ENCODE data around the gene LHFPL6.
A peak's percentile ranks its signal among the peaks of the same experiment; 100 is the strongest.

Gene LHFPL6

GRCh38 chr13:39407786-39408185, 195.2 kb downstream of the LHFPL6 start:
- TF ChIP-seq GATA3 (IDR thresholded peaks at IDR 0.05; ENCODE audit: low read depth, low read length) (no peak), GATA2 (IDR thresholded peaks at IDR 0.05; ENCODE audit: low read depth, low read length) (no peak)

- no peak for TF ChIP-seq GATA3 (IDR thresholded peaks at IDR 0.05; ENCODE audit: low read depth, low read length)
- TF ChIP-seq GATA2 (IDR thresholded peaks at IDR 0.05; ENCODE audit: low read depth, low read length) = no peak
Measured at GRCh38 chr13:39407138-39407537, 195.9 kb downstream of the LHFPL6 start.

- no peak for TF ChIP-seq GATA3 (IDR thresholded peaks at IDR 0.05; ENCODE audit: low read depth, low read length)
- TF ChIP-seq GATA2 (IDR thresholded peaks at IDR 0.05; ENCODE audit: low read depth, low read length) = no peak
Measured at GRCh38 chr13:39406688-39407087, 196.3 kb downstream of the LHFPL6 start.

- TF ChIP-seq GATA2 (IDR thresholded peaks at IDR 0.05; ENCODE audit: low read depth, low read length) (no peak), GATA3 (IDR thresholded peaks at IDR 0.05; ENCODE audit: low read depth, low read length) (no peak)
Measured at GRCh38 chr13:39405596-39406205, 197.3 kb downstream of the LHFPL6 start.

GRCh38 chr13:39405107-39405506, 197.9 kb downstream of the LHFPL6 start:
- TF ChIP-seq GATA3 (IDR thresholded peaks at IDR 0.05; ENCODE audit: low read depth, low read length) = no peak
- TF ChIP-seq GATA2 (IDR thresholded peaks at IDR 0.05; ENCODE audit: low read depth, low read length) = no peak

- TF ChIP-seq GATA3 (IDR thresholded peaks at IDR 0.05; ENCODE audit: low read depth, low read length) (no peak), GATA2 (IDR thresholded peaks at IDR 0.05; ENCODE audit: low read depth, low read length) (no peak)
Measured at GRCh38 chr13:39403106-39403505, 199.9 kb downstream of the LHFPL6 start.

- TF ChIP-seq GATA2 (IDR thresholded peaks at IDR 0.05; ENCODE audit: low read depth, low read length) (no peak), GATA3 (IDR thresholded peaks at IDR 0.05; ENCODE audit: low read depth, low read length) (no peak)
Measured at GRCh38 chr13:39402221-39402970, 200.6 kb downstream of the LHFPL6 start.

- TF ChIP-seq GATA2 (IDR thresholded peaks at IDR 0.05; ENCODE audit: low read depth, low read length) (no peak), GATA3 (IDR thresholded peaks at IDR 0.05; ENCODE audit: low read depth, low read length) (no peak)
Measured at GRCh38 chr13:39401756-39402155, 201.2 kb downstream of the LHFPL6 start.

- TF ChIP-seq GATA2 (IDR thresholded peaks at IDR 0.05; ENCODE audit: low read depth, low read length) (peak; percentile 30; the same call in 1 of the 2 replicates), GATA3 (IDR thresholded peaks at IDR 0.05; ENCODE audit: low read depth, low read length) (no peak)
Measured at GRCh38 chr13:39401046-39401705, 201.8 kb downstream of the LHFPL6 start.

GRCh38 chr13:39399102-39399501, 203.9 kb downstream of the LHFPL6 start:
- TF ChIP-seq GATA2 (IDR thresholded peaks at IDR 0.05; ENCODE audit: low read depth, low read length) (no peak), GATA3 (IDR thresholded peaks at IDR 0.05; ENCODE audit: low read depth, low read length) (no peak)

GRCh38 chr13:39397896-39398265, 205.1 kb downstream of the LHFPL6 start:
- TF ChIP-seq GATA2 (IDR thresholded peaks at IDR 0.05; ENCODE audit: low read depth, low read length) (no peak), GATA3 (IDR thresholded peaks at IDR 0.05; ENCODE audit: low read depth, low read length) (no peak)

- no peak for TF ChIP-seq GATA3 (IDR thresholded peaks at IDR 0.05; ENCODE audit: low read depth, low read length)
- no peak for TF ChIP-seq GATA2 (IDR thresholded peaks at IDR 0.05; ENCODE audit: low read depth, low read length)
Measured at GRCh38 chr13:39397226-39397895, 205.6 kb downstream of the LHFPL6 start.

GRCh38 chr13:39394796-39395678, 208.0 kb downstream of the LHFPL6 start:
- TF ChIP-seq GATA2 (IDR thresholded peaks at IDR 0.05; ENCODE audit: low read depth, low read length) = peak; percentile 72
- no peak for TF ChIP-seq GATA3 (IDR thresholded peaks at IDR 0.05; ENCODE audit: low read depth, low read length)
